Heart left ventricle (tissue), 16 donors: Measurements from ENCODE around the gene HAGHL. TPM values are rescaled to one million over a fixed set of nuclear protein-coding genes. Genes with fewer than 3 reads are reported as not detected.

ENCODE experiments used
- ATAC-seq, 4 donors: fragments of 200-7000 bp; cut with Tn5 transposase; one replicate each; pipeline ENCODE4 v1.9.1; 2020 to 2022; ENCODE audit warnings: moderate library complexity in 4 of 4, mild to moderate bottlenecking in 3 of 4, moderate number of reproducible peaks in 1 of 4
- DNase-seq, 5 donors: peaks; one replicate each; pipeline ENCODE4 v3.0.0-alpha.2; 2020
- H3K27ac ChIP-seq, 12 donors: fragments of 200-600 bp; sonication (generic) in 4 of 12; one replicate each; pipeline versions ENCODE4 v1.5.0 to v1.8.0; 2016 to 2022; ENCODE audit warnings: mild to moderate bottlenecking in 2 of 12
- H3K27me3 ChIP-seq, 9 donors: fragments of 200-600 bp; sonication (generic) in 2 of 9; one replicate each; pipeline versions ENCODE4 v1.5.1 to v1.8.0; 2016 to 2022; ENCODE audit warnings: mild to moderate bottlenecking in 3 of 9
- H3K36me3 ChIP-seq, 9 donors: fragments of 200-600 bp; sonication (generic) in 2 of 9; one replicate each; pipeline versions ENCODE4 v1.5.0 to v1.8.0; 2018 to 2022; ENCODE audit warnings: mild to moderate bottlenecking in 2 of 9
- H3K4me1 ChIP-seq, 12 donors: fragments of 200-600 bp; sonication (generic) in 4 of 12; one replicate each; pipeline versions ENCODE4 v1.5.0 to v1.8.0; 2016 to 2022; ENCODE audit warnings: mild to moderate bottlenecking in 3 of 12
- H3K4me3 ChIP-seq, 12 donors: fragments of 200-600 bp; sonication (generic) in 4 of 12; one replicate each; pipeline versions ENCODE4 v1.5.0 to v1.8.0; 2017 to 2022; ENCODE audit warnings: mild to moderate bottlenecking in 9 of 12, moderate library complexity in 4 of 12
- H3K9me3 ChIP-seq, 12 donors: fragments of 200-600 bp; sonication (generic) in 4 of 12; one replicate each; pipeline versions ENCODE4 v1.5.0 to v1.8.0; 2016 to 2022; ENCODE audit warnings: mild to moderate bottlenecking in 1 of 12
- POLR2A ChIP-seq, 2 donors: fragments of 450-650 bp; IDR thresholded peaks; one replicate each; pipeline ENCODE4 v1.6.1; 2017; ENCODE audit warnings: antibody characterized with exemption in 2 of 2, mild to moderate bottlenecking in 2 of 2, moderate library complexity in 2 of 2
- WGBS, 4 donors: extraction: QIAGEN DNeasy Blood & Tissue Kit in 2 of 4; methylation state at CpG; one replicate each; pipeline versions ENCODE4 v1.1.5 to v1.1.7; 2013 to 2018; 5-methylcytosine and 5-hydroxymethylcytosine counted together
- intact Hi-C, 10 donors: fragments of 100-400 bp; cut with DNase I; formaldehyde crosslinking; loops; one replicate each; pipeline versions ENCODE4 v1.11.1 to v1.14.2; 2022
- polyA plus RNA-seq, 2 donors: library from polyadenylated mRNA; stranded (reverse); fragments of 200-250 nt; gene quantifications; one replicate each; pipeline ENCODE4 v1.2.3, GENCODE V29; 2013
- total RNA-seq, 9 donors: library from RNA; depleted of rRNA in 2 of 9; stranded (reverse); fragments of >200 nt in 2 of 9; fragmentation: NEBNext Ultra II Directional in 3 of 9; extraction: Animal tissue kit (Norgen Biotek cat#: 25700) in 3 of 9; gene quantifications; one replicate each; pipeline versions ENCODE4 v1.1.0 to v1.2.4, GENCODE V29; 2016 to 2023
- TF ChIP-seq, protein P1 (sequence below), 12 donors: fragments of 200-600 bp; sonication (generic) in 4 of 12; IDR thresholded peaks; one replicate each; pipeline versions ENCODE4 v1.5.0 to v1.8.0; 2018 to 2022; ENCODE audit warnings: antibody characterized with exemption in 12 of 12, mild to moderate bottlenecking in 5 of 12
- donor health status: ischemic (EF 13 %, LVEDD 7.1; RV severe dilation, severe dysfunction).
- donor health status: healthy with polysubstance abuse.
- donor health status: DM: no; HTN: yes; CAD: no.
- donor health status: DM: no; HTN: no; CAD: no.
- donor health status: ischemic (EF 25% LVEDD 6.9; RV normal size, moderate dysfunction).
- donor health status: ischemic (EF 25% LVEDD 5.7; RV mildly dilated, moderate dysfunction).
- donor health status: healthy.
- donor health status: DM: yes; HTN: yes; CAD: no.
- donor health status: ischemic (EF 35%, LVEDD 5.7; RV mildly dilated, moderate dysfunction).
- donor health status: nonischemic (EF 11% LVEDD 7.7; RV severe dilation, severe dysfunction).
- donor health status: DM: yes; HTN: yes; CAD: no.
- donor health status: PGD.
- donor health status: ischemic (EF 29% LVEDD 5.4; RV normal size, mild dysfunction).
- donor health status: nonischemic (EF 23%, LVEDD 6.1; RV moderate dilation, normal function).

Gene HAGHL
- total and polyA plus RNA-seq, 11 donors = 5.0 to 44.2 (median 11.9) TPM

DNA sequence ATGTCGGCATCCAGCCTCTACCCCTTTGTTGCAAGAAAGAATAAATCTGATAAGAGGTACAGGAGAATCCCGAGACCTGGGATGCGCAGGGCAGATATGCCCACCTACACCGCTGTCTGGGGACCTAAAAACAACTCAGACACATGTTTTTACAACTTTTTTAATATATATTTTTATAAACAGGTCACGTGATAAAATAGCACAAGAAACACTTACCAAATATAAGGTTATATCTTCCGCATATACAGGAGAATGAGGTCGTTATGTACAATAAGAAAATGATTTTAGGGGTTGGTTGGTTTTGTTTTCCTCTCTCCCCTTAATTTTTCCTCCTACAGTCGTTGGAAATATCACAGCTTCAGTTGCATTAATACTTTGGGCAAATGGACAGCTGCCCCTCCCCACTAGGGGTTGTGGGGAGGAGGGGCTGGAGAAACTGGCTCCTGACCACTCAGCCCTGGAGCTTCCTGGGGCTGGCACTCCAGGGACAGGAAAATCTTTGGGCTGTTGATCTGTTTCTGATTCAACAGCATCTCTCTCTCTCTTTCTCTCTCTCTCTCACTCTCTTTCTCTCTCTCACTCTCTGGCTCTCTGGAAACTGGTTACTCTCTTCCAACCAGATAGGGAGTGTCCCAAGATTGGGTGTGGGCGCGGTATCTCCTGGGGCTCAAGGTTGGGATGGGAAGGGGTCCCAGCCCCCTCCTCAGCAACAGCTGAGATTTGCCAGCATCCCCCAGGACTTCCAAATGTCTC is 34.4 kb upstream of the HAGHL start:
- intact Hi-C loops = no loop called here
- H3K9me3 ChIP-seq = no peaks in the 10 kb centered on the region
- peaks cover 0 to 3% (median 0%) of the 10 kb centered on the region in 9 donors for H3K36me3 ChIP-seq
- no peak for DNase-seq
- H3K27ac ChIP-seq = no peak overlapping the region
- 62 to 68% (median 64%) methylated on average over 10 of the region's 10 CpGs for WGBS, 4 donors
- H3K4me3 ChIP-seq = no peak overlapping the region
- peaks cover 0 to 54% (median 27%) of the 10 kb centered on the region in 12 donors for H3K4me1 ChIP-seq
- no peak for TF ChIP-seq POLR2A (IDR thresholded peaks at IDR 0.05)
- TF ChIP-seq, protein P1, sequence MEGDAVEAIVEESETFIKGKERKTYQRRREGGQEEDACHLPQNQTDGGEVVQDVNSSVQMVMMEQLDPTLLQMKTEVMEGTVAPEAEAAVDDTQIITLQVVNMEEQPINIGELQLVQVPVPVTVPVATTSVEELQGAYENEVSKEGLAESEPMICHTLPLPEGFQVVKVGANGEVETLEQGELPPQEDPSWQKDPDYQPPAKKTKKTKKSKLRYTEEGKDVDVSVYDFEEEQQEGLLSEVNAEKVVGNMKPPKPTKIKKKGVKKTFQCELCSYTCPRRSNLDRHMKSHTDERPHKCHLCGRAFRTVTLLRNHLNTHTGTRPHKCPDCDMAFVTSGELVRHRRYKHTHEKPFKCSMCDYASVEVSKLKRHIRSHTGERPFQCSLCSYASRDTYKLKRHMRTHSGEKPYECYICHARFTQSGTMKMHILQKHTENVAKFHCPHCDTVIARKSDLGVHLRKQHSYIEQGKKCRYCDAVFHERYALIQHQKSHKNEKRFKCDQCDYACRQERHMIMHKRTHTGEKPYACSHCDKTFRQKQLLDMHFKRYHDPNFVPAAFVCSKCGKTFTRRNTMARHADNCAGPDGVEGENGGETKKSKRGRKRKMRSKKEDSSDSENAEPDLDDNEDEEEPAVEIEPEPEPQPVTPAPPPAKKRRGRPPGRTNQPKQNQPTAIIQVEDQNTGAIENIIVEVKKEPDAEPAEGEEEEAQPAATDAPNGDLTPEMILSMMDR (IDR thresholded peaks at IDR 0.05) = no peak
- peaks cover 11 to 57% (median 45%) of the 10 kb centered on the region in 9 donors for H3K27me3 ChIP-seq
- no peak for ATAC-seq

- DNase-seq (no peak), ATAC-seq (no peak)
- no peak overlapping the region for H3K27ac ChIP-seq
- intact Hi-C loops = no loop called here
- TF ChIP-seq, protein P1 (IDR thresholded peaks at IDR 0.05) = no peak
- no peak for TF ChIP-seq POLR2A (IDR thresholded peaks at IDR 0.05)
- H3K27me3 ChIP-seq = peaks cover 11 to 65% (median 48%) of the 10 kb centered on the region in 9 donors
- H3K36me3 ChIP-seq = no peaks in the 10 kb centered on the region
- H3K4me3 ChIP-seq = no peak overlapping the region
- WGBS, 4 donors = 33 to 43% (median 35%) methylated on average over 11 to 22 of the region's 22 CpGs
- H3K9me3 ChIP-seq = no peaks in the 10 kb centered on the region
- H3K4me1 ChIP-seq = peaks cover 0 to 52% (median 27%) of the 10 kb centered on the region in 12 donors
Observed at GRCh38 chr16:693364-693763, 33.5 kb upstream of the HAGHL start.

DNA sequence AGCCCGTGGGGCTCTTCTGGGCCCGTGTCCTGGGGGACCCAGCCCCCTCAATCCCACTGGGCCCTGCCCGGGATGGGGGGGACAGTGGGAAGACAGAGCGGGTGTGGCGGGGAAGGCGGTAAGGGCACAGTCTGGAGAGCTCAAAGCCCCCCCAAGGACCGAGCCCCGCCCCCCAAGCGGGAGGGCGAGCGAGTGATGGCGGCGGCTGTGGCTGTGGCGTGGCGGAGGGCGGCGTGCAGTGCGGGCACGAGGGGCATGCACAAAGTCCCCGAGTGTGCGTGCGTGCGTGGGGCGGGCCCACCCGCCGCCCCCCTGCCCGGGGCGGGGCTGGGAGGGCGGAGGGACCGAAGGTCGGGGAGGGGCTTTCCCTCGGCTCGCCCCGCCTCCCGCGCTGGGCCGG is 33.1 kb upstream of the HAGHL start:
- DNase-seq (no peak), ATAC-seq (no peak)
- TF ChIP-seq, protein P1 (IDR thresholded peaks at IDR 0.05) = no peak
- TF ChIP-seq POLR2A (IDR thresholded peaks at IDR 0.05) = no peak
- WGBS, 4 donors = 2 to 4% (median 3%) methylated on average over 13 to 37 of the region's 37 CpGs
- no peak overlapping the region for H3K27ac ChIP-seq
- H3K4me3 ChIP-seq = peak overlapping the region in 2 of 12 donors; percentile 21 to 51
- H3K27me3 ChIP-seq = peaks cover 11 to 69% (median 50%) of the 10 kb centered on the region in 9 donors
- H3K36me3 ChIP-seq = no peaks in the 10 kb centered on the region
- H3K4me1 ChIP-seq = peaks cover 0 to 48% (median 24%) of the 10 kb centered on the region in 12 donors
- H3K9me3 ChIP-seq = no peaks in the 10 kb centered on the region
- intact Hi-C loops = no loop called here

GRCh38 chr16:694187-694862 is 32.6 kb upstream of the HAGHL start:
- H3K4me3 ChIP-seq = peak overlapping the region in 4 of 12 donors; percentile 8 to 51 (median 21)
- 2 to 3% (median 2%) methylated on average over 8 to 64 of the region's 64 CpGs for WGBS, 4 donors

More at GRCh38 chr16:694187-694862, 32.6 kb upstream of the HAGHL start:
- TF ChIP-seq, protein P1 (IDR thresholded peaks at IDR 0.05) = no peak
- TF ChIP-seq POLR2A (IDR thresholded peaks at IDR 0.05) = no peak
- Histone ChIP-seq H3K4me1 (peaks cover 0 to 42% (median 19%) of the 10 kb centered on the region in 12 donors), H3K9me3 (no peaks in the 10 kb centered on the region), H3K27me3 (peaks cover 11 to 75% (median 51%) of the 10 kb centered on the region in 9 donors), H3K36me3 (no peaks in the 10 kb centered on the region), H3K27ac (no peak overlapping the region)
- DNase-seq (no peak), ATAC-seq (no peak)
- intact Hi-C loops = no loop called here
